GM12878 (cell line): Measurements from ENCODE around the gene CLDN14. TPM values are rescaled to one million over a fixed set of nuclear protein-coding genes. Genes with fewer than 3 reads are reported as not detected.

ENCODE experiments used
- ATAC-seq: fragments of 200-7000 bp; cut with Tn5 transposase; 3 replicates; pipeline ENCODE4 v1.9.1; 2020; ENCODE audit warnings: mild to moderate bottlenecking, moderate library complexity
- BruUV-seq: library from RNA; stranded (reverse); fragments of 400-500 nt; replicated peaks from 2 replicates; lab custom pipeline; 2021; lab: Mats Ljungman, UMichigan
- CTCF ChIA-PET: fragments of 300-600 bp; sonication (Branson Sonifier 250); formaldehyde crosslinking; extraction: SDS; loops from one replicate; lab custom pipeline; 2021; ENCODE audit warnings: inconsistent platforms; lab: Yijun Ruan, JAX
- POLR2A ChIA-PET: fragments of 350-600 bp; formaldehyde crosslinking; extraction: SDS; loops from one replicate; lab custom pipeline; 2021; ENCODE audit warnings: inconsistent platforms; lab: Charles Lee
- RAD21 ChIA-PET: fragments of 300-600 bp; sonication (Branson Sonifier 250); formaldehyde crosslinking; loops from one replicate; lab custom pipeline; 2023; ENCODE audit warnings: antibody characterized with exemption; ENCODE audit not compliant: unreplicated experiment; lab: Charles Lee
- SMC1A ChIA-PET: fragments of 300-600 bp; sonication (Branson Sonifier 250); formaldehyde crosslinking; loops from one replicate; lab custom pipeline; 2023; ENCODE audit not compliant: unreplicated experiment, uncharacterized antibody; lab: Charles Lee
- DNase-seq: peaks from one replicate; pipeline ENCODE4 v3.0.0-alpha.2; 2011; ENCODE audit warnings: low read depth, low spot score
- FAIRE-seq: peaks from 3 replicates; lab custom pipeline; 2011; peaks lifted over from hg19 to GRCh38; lab: Jason Lieb, UNC
- H2AFZ ChIP-seq: 2 replicates; pipeline ENCODE4 v1.6.0; 2011; ENCODE audit warnings: low read depth, low read length, control low read depth; ENCODE audit not compliant: control insufficient read depth
- H3K27ac ChIP-seq: 2 replicates; pipeline ENCODE4 v1.5.1; 2011; ENCODE audit warnings: control low read depth; ENCODE audit not compliant: control insufficient read depth, insufficient read depth
- H3K27me3 ChIP-seq, 2 experiments: replicated peaks in 1 of 2; 2 replicates each; pipeline versions ENCODE4 v1.6.0 to v1.6.1; 2011; ENCODE audit warnings: low read length in 1 of 2; ENCODE audit not compliant: control insufficient read depth in 2 of 2, insufficient read depth in 2 of 2
- H3K36me3 ChIP-seq, 2 experiments: 2 replicates each; pipeline ENCODE4 v1.5.1; 2011; ENCODE audit warnings: low read length in 1 of 2; ENCODE audit not compliant: control insufficient read depth in 2 of 2, insufficient read depth in 2 of 2
- H3K4me1 ChIP-seq: 2 replicates; pipeline ENCODE4 v1.6.1; 2011; ENCODE audit warnings: mild to moderate bottlenecking, low read length, moderate library complexity, mixed read lengths; ENCODE audit not compliant: control insufficient read depth, insufficient read depth
- H3K4me2 ChIP-seq: 2 replicates; pipeline ENCODE4 v1.6.0; 2011; ENCODE audit warnings: control low read depth; ENCODE audit not compliant: control insufficient read depth, insufficient read depth
- H3K4me3 ChIP-seq: fragments of 200-600 bp; sonication (generic); 2 replicates; pipeline ENCODE4 v1.5.1; 2016
- H3K79me2 ChIP-seq: 2 replicates; pipeline ENCODE4 v1.6.0; 2011; ENCODE audit warnings: low read length; ENCODE audit not compliant: control insufficient read depth, insufficient read depth
- H3K9ac ChIP-seq: 2 replicates; pipeline ENCODE4 v1.8.0; 2011; ENCODE audit warnings: low read length, control low read depth, mixed read lengths; ENCODE audit not compliant: control insufficient read depth, insufficient read depth
- H3K9me3 ChIP-seq: replicated peaks from 3 replicates; pipeline ENCODE4 v1.5.1; 2011; ENCODE audit warnings: mild to moderate bottlenecking, low read length; ENCODE audit not compliant: control insufficient read depth, insufficient read depth
- H4K20me1 ChIP-seq: 2 replicates; pipeline ENCODE4 v1.6.0; 2011; ENCODE audit not compliant: control insufficient read depth, insufficient read depth
- BHLHE40 ChIP-seq, 2 experiments: fragments of 450-650 bp in 1 of 2; IDR thresholded peaks; 2 replicates each; pipeline ENCODE4 v1.6.1; 2011 to 2017; ENCODE audit warnings: low read depth in 2 of 2, borderline replicate concordance in 1 of 2, improper control_type of control experiment in 1 of 2, low read length in 1 of 2, mild to moderate bottlenecking in 1 of 2
- CHD1 ChIP-seq: IDR thresholded peaks from 2 replicates; pipeline ENCODE4 v1.6.1; 2012; ENCODE audit warnings: low read depth, low read length, improper control_type of control experiment
- EP300 ChIP-seq, 2 experiments: fragments of 150-350 bp in 1 of 2; IDR thresholded peaks; 2 replicates each; pipeline ENCODE4 v1.6.1; 2011 to 2012; ENCODE audit warnings: low read depth in 2 of 2, low read length in 2 of 2, borderline replicate concordance in 1 of 2, improper control_type of control experiment in 1 of 2, inconsistent platforms in 1 of 2; ENCODE audit not compliant: control insufficient read depth in 1 of 2
- GABPA ChIP-seq: IDR thresholded peaks from 2 replicates; pipeline ENCODE4 v1.6.1; 2014; ENCODE audit warnings: antibody characterized with exemption, low read depth, mild to moderate bottlenecking, inconsistent platforms
- MYC ChIP-seq: IDR thresholded peaks from 2 replicates; pipeline ENCODE4 v1.6.1; 2011; ENCODE audit warnings: mild to moderate bottlenecking, low read length, moderate library complexity, inconsistent platforms; ENCODE audit not compliant: insufficient read depth, insufficient replicate concordance, insufficient read length, severe bottlenecking
- NR2C1 ChIP-seq: fragments of 450-650 bp; IDR thresholded peaks from 2 replicates; pipeline ENCODE4 v1.6.1; 2017; ENCODE audit warnings: antibody characterized with exemption, mild to moderate bottlenecking, moderate library complexity
- NR2F1 ChIP-seq: fragments of 450-650 bp; conservative IDR thresholded peaks from 2 replicates; pipeline ENCODE4 v1.6.1; 2017; ENCODE audit warnings: mild to moderate bottlenecking
- POLR2A ChIP-seq: IDR thresholded peaks from 2 replicates; pipeline ENCODE4 v1.6.1; 2011; ENCODE audit warnings: low read depth, mild to moderate bottlenecking, low read length
- POLR2AphosphoS2 ChIP-seq: IDR thresholded peaks from 2 replicates; pipeline ENCODE4 v1.6.1; 2011; ENCODE audit warnings: low read depth, mild to moderate bottlenecking, low read length, improper control_type of control experiment, moderate library complexity
- RELA ChIP-seq: fragments of 450-650 bp; IDR thresholded peaks from 2 replicates; pipeline ENCODE4 v1.8.0; 2014; ENCODE audit warnings: borderline replicate concordance; ENCODE audit not compliant: partially characterized antibody
- SIX5 ChIP-seq: IDR thresholded peaks from 2 replicates; pipeline ENCODE4 v1.6.1; 2011; ENCODE audit warnings: mild to moderate bottlenecking, low read depth, low read length, moderate library complexity; ENCODE audit not compliant: severe bottlenecking
- SMAD5 ChIP-seq: IDR thresholded peaks from 2 replicates; pipeline ENCODE4 v1.6.1; 2016; ENCODE audit warnings: antibody characterized with exemption, low read depth
- STAT1 ChIP-seq: fragments of 450-650 bp; conservative IDR thresholded peaks from 2 replicates; pipeline ENCODE4 v1.6.1; 2014; ENCODE audit warnings: antibody characterized with exemption, mild to moderate bottlenecking
- SUPT20H ChIP-seq: IDR thresholded peaks from 2 replicates; pipeline ENCODE4 v1.6.1; 2011; ENCODE audit warnings: low read depth, mild to moderate bottlenecking, low read length, moderate library complexity, borderline replicate concordance; ENCODE audit not compliant: control insufficient read depth
- ZSCAN29 ChIP-seq: fragments of 450-650 bp; IDR thresholded peaks from 2 replicates; pipeline ENCODE4 v1.6.1; 2017; ENCODE audit warnings: mild to moderate bottlenecking, moderate library complexity
- WGBS: methylation state at CpG from one replicate; pipeline ENCODE4 v1.1.6; 2016; ENCODE audit warnings: low lambda C conversion rate; ENCODE audit not compliant: insufficient replicate concordance, insufficient coverage; ENCODE audit errors: missing lambda C conversion rate; 5-methylcytosine and 5-hydroxymethylcytosine counted together
- in situ Hi-C: fragments of 300-500 bp; cut with MboI; formaldehyde crosslinking; loops from 9 replicates; pipeline ENCODE4 v1.14.3; 2018; ENCODE audit warnings: mixed read lengths
- intact Hi-C: fragments of 100-400 bp; cut with micrococcal nuclease; formaldehyde crosslinking; loops from one replicate; pipeline ENCODE4 v1.14.2; 2022; ENCODE audit not compliant: unreplicated experiment
- polyA plus RNA-seq, 11 experiments: library from polyadenylated mRNA; depleted of rRNA in 4 of 11; unstranded in 6 of 11; stranded (reverse) in 5 of 11; fragments of >200 nt; fragmentation: Nextera tagmentation in 4 of 11; fragmentation: Illumina TruSeq in 1 of 11; extraction: Ambion mirVana in 4 of 11; extraction: Trizol in 1 of 11; gene quantifications; 1 replicate in 1 of 11; 2 replicates in 10 of 11; pipeline versions ENCODE4 v1.2.1 to v1.2.3, GENCODE V29; 2011 to 2016; ENCODE audit warnings: inconsistent platforms in 2 of 11, missing spikeins in 2 of 11, low read depth in 1 of 11
- total RNA-seq, 4 experiments: library from RNA; depleted of rRNA in 3 of 4; stranded (reverse); fragments of >200 nt in 3 of 4; fragmentation: Illumina TruSeq in 1 of 4; extraction: Trizol in 1 of 4; gene quantifications; 2 replicates each; pipeline versions ENCODE4 v1.2.1 to v1.2.3, GENCODE V29; 2013 to 2021
- TF ChIP-seq, protein P1 (sequence below): fragments of 450-650 bp; IDR thresholded peaks from 2 replicates; pipeline ENCODE4 v1.6.1; 2018; ENCODE audit warnings: borderline replicate concordance, mild to moderate bottlenecking; ENCODE audit not compliant: partially characterized antibody
- TF ChIP-seq, protein P2 (sequence below): fragments of 450-650 bp; IDR thresholded peaks from 2 replicates; pipeline ENCODE4 v1.6.1; 2017; ENCODE audit warnings: mild to moderate bottlenecking
- TF ChIP-seq, protein P3 (sequence below): IDR thresholded peaks from 2 replicates; pipeline ENCODE4 v1.6.1; 2012; ENCODE audit warnings: low read length, inconsistent platforms

CLDN14 gene
- total and polyA plus RNA-seq, 10 of the 15 experiments (the other 5 are each of a cell fraction or from before 2014, with no cell fraction given), result 0.90 to 19.4 (median 6.6) TPM

DNA sequence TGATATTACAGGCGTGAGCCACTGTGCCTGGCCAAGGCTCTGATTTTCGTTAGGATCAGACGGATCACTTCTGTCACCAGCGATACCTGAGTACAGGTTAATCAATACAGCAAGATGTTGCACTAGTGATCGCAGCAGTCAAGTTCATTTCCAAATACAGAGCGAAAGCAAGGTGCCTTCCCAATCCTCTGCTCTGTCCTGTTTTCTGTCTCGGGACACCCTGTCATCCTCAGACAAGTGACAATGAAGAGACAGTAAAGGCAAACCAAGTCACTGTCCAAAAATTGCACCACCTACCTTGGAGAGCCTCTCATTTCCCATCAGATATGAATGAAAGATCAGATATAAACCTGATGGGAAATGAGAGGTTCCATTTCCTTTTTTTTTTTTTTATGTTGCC is 5.6 kb upstream of the CLDN14 start:
- SMC1A ChIA-PET, result no interaction called here

More for the DNA sequence above, 5.6 kb upstream of the CLDN14 start:
- H4K20me1 ChIP-seq, result no peaks in the 10 kb centered on the region
- intact Hi-C loops (no loop called here), in situ Hi-C loops (no loop called here)
- H3K79me2 ChIP-seq, result no peaks in the 10 kb centered on the region
- no peaks in the 10 kb centered on the region for H3K27me3 ChIP-seq
- ATAC-seq (no peak), DNase-seq (no peak), FAIRE-seq (no peak)
- no peak overlapping the region for H2AFZ ChIP-seq
- H3K27ac ChIP-seq, result no peak overlapping the region
- H3K9me3 ChIP-seq, result no peaks in the 10 kb centered on the region
- ChIA-PET CTCF (interaction anchor here (1.0 kb wide), 1 partner anchor 16 kb away, joined by 4 read pairs; no protein-coding TSS in a partner anchor), POLR2A (no interaction called here), RAD21 (no interaction called here)
- H3K4me3 ChIP-seq, result no peak overlapping the region
- no peaks in the 10 kb centered on the region for H3K4me1 ChIP-seq
- TF ChIP-seq, protein P1, sequence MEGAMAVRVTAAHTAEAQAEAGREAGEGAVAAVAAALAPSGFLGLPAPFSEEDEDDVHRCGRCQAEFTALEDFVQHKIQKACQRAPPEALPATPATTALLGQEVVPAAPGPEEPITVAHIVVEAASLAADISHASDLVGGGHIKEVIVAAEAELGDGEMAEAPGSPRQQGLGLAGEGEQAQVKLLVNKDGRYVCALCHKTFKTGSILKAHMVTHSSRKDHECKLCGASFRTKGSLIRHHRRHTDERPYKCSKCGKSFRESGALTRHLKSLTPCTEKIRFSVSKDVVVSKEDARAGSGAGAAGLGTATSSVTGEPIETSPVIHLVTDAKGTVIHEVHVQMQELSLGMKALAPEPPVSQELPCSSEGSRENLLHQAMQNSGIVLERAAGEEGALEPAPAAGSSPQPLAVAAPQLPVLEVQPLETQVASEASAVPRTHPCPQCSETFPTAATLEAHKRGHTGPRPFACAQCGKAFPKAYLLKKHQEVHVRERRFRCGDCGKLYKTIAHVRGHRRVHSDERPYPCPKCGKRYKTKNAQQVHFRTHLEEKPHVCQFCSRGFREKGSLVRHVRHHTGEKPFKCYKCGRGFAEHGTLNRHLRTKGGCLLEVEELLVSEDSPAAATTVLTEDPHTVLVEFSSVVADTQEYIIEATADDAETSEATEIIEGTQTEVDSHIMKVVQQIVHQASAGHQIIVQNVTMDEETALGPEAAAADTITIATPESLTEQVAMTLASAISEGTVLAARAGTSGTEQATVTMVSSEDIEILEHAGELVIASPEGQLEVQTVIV, result no peak
- no peak for TF ChIP-seq CHD1
- no peak for TF ChIP-seq POLR2A
- TF ChIP-seq SMAD5, result no peak
- no peak for TF ChIP-seq BHLHE40 (IDR thresholded peaks at IDR 0.05; ENCODE audit: borderline replicate concordance in 1 of 2, low read depth in 2 of 2, low read length in 1 of 2)
- TF ChIP-seq NR2C1, result no peak
- no peak for TF ChIP-seq POLR2AphosphoS2
- no peak for TF ChIP-seq RELA
- no peak for TF ChIP-seq GABPA
- TF ChIP-seq, protein P2, sequence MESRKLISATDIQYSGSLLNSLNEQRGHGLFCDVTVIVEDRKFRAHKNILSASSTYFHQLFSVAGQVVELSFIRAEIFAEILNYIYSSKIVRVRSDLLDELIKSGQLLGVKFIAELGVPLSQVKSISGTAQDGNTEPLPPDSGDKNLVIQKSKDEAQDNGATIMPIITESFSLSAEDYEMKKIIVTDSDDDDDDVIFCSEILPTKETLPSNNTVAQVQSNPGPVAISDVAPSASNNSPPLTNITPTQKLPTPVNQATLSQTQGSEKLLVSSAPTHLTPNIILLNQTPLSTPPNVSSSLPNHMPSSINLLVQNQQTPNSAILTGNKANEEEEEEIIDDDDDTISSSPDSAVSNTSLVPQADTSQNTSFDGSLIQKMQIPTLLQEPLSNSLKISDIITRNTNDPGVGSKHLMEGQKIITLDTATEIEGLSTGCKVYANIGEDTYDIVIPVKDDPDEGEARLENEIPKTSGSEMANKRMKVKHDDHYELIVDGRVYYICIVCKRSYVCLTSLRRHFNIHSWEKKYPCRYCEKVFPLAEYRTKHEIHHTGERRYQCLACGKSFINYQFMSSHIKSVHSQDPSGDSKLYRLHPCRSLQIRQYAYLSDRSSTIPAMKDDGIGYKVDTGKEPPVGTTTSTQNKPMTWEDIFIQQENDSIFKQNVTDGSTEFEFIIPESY, result no peak
- no peak for TF ChIP-seq MYC
- TF ChIP-seq NR2F1, result no peak
- TF ChIP-seq STAT1, result no peak
- TF ChIP-seq SIX5, result no peak
- TF ChIP-seq ZSCAN29, result no peak
- TF ChIP-seq, protein P3, sequence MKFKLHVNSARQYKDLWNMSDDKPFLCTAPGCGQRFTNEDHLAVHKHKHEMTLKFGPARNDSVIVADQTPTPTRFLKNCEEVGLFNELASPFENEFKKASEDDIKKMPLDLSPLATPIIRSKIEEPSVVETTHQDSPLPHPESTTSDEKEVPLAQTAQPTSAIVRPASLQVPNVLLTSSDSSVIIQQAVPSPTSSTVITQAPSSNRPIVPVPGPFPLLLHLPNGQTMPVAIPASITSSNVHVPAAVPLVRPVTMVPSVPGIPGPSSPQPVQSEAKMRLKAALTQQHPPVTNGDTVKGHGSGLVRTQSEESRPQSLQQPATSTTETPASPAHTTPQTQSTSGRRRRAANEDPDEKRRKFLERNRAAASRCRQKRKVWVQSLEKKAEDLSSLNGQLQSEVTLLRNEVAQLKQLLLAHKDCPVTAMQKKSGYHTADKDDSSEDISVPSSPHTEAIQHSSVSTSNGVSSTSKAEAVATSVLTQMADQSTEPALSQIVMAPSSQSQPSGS, result no peak
- TF ChIP-seq SUPT20H, result no peak
- TF ChIP-seq EP300 (IDR thresholded peaks at IDR 0.05; ENCODE audit: borderline replicate concordance in 1 of 2, control insufficient read depth in 1 of 2, low read depth in 2 of 2, low read length in 2 of 2), result no peak
- H3K36me3 ChIP-seq, result no peaks in the 10 kb centered on the region
- 83% methylated on average over 7 of the region's 7 CpGs for WGBS
- no peak overlapping the region for H3K4me2 ChIP-seq
- H3K9ac ChIP-seq, result no peak overlapping the region
- BruUV-seq, result no TSS peak
